ENCODE results near the gene TMEM150B.

DNA sequence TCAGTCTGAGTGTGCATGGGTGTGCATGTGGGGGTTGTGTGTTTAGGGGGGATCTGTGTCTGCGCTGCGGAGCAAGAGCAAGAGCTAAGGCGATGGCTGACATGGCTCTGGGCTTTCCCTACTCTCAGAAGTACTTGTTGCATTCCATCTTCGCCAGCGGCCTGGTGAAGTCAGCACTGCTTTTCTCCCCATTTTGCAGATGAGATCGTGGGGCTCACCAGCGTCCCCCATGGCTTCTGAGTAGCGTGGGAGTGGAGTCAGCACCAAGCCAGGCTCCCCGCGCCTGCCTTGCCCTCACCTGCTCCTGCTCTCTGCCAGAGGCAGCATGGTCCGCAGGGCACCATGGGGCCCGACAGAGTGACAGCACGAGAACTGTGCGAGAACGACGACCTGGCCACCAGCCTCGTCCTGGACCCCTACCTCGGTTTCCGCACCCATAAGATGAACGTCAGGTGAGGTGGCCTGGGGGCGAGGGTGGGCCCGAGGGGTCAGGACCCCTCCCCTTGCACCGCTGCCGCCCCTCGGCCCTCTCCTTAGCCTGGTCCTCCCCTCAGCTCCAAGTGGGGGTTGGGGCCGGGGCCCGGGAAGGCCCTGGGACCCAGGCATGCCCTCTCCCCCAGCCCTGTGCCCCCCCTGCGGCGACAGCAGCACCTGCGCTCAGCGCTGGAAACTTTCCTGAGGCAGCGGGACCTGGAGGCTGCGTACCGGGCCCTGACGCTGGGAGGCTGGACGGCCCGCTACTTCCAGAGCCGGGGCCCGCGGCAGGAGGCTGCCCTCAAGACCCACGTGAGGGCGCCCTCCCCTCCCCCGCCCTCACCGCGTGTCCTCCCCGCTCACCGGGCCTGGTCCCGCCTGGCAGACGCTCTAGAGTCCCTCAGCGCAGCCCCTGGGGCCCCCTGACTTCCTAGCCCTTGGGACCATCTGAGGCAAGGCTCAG, 16.7 kb upstream of the TMEM150B start:
- TF ChIP-seq POLR2A (IDR thresholded peaks at IDR 0.05; ENCODE audit: low read depth, low read length) = no peak
- no peak for TF ChIP-seq TAF1 (IDR thresholded peaks at IDR 0.05; ENCODE audit: borderline replicate concordance, low read depth, low read length)
- TF ChIP-seq POLR2AphosphoS5 (IDR thresholded peaks at IDR 0.05; ENCODE audit: low read depth, low read length) = no peak
